H7 (cell line): Measurements from ENCODE around the gene RMI2. TPM values are rescaled to one million over a fixed set of nuclear protein-coding genes. Genes with fewer than 3 reads are reported as not detected.

Experiments used
- DNase-seq: peaks from one replicate; pipeline ENCODE4 v3.0.0; 2012
- H3K27me3 ChIP-seq: 2 replicates; pipeline ENCODE4 v1.6.0; 2011; ENCODE audit warnings: mild to moderate bottlenecking, low read length; ENCODE audit not compliant: control insufficient read depth, insufficient read depth
- H3K36me3 ChIP-seq: replicated peaks from 2 replicates; pipeline ENCODE4 v1.5.1; 2011; ENCODE audit warnings: low read length; ENCODE audit not compliant: control insufficient read depth, insufficient read depth
- H3K4me3 ChIP-seq: 2 replicates; pipeline ENCODE4 v1.5.1; 2011; ENCODE audit warnings: low read depth, mild to moderate bottlenecking, control low read depth, low read length, moderate library complexity; ENCODE audit not compliant: insufficient read depth
- total RNA-seq: library from RNA; depleted of rRNA; stranded (reverse); fragments of >200 nt; shearing (Covaris generic); gene quantifications from 2 replicates; pipeline ENCODE4 v1.2.3, GENCODE V29; 2014

RMI2 gene
- total RNA-seq, 1 experiment from 2014 or later: 58.8 TPM

DNA sequence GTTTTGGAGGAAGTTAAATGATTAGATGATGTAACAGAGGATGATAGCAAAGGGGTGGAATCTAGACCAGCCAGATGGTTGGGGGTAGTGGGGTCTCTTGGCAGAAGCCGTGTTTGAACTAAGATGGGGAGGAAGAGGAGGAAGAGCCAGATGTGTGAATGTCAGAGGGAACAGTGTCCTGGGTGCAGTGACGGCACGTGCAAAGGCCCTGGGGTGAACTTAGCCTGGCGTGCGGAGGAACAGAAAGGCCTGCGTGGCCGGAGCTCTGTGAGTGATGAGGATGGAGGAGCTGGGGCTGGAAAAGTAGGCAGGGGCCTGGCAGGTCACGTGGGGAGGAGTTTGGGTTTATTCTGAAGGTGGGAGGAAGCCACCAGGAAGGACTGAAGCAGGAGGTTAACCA, 26.4 kb upstream of the RMI2 start:
- Histone ChIP-seq H3K4me3 (no peak overlapping the region), H3K27me3 (no peaks in the 10 kb centered on the region), H3K36me3 (no peaks in the 10 kb centered on the region)
- no peak for DNase-seq

DNA sequence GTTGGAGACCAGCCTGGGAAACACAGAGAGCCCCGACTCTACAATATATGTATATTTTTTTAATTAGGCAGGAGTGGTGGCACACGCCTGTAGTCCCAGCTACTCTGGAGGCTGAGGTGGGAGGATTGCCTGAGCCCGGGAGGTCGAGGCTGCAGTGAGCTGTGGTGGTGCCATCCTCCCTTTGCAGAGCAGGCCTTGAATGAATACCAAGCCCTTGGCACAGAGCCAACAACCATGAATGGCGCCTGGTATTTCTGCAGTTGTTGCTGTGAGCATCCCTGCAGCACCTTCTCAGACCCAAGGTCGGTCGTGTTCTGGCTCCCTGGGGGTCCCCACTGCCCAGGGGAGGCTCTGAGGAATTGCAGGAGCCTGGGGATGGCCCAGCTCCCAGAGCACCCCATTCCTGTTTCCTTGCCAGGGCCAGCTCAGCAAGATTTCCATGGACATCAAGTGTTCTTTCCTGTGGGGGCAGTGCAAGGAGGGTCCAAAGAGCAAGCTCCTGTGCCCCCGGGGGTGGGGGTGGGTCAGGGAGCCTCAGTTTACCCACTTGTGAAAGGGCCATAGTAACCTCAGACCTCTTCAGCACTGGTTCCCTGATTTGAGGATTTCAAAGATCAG, 25.6 kb upstream of the RMI2 start:
- H3K4me3 ChIP-seq: no peak overlapping the region
- no peak for DNase-seq
- no peaks in the 10 kb centered on the region for H3K36me3 ChIP-seq
- no peaks in the 10 kb centered on the region for H3K27me3 ChIP-seq

DNA sequence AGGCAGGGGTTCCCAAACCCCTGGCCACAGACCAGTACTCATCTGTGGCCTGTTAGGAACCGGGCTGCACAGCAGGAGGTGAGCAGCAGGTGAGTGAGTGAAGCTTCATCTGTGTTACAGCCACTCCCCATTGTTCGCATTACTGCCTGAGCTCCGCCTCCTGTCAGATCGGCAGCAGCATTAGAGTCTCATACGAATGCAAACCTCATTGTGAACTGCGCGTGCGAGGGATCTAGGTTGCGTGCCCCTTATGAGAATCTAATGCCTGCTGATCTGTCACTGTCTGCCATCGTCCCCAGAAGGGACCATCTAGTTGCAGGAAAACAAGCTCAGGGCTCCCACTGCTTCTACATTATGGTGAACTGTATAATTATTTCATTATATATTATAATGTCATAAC, 25.1 kb upstream of the RMI2 start:
- no peak for DNase-seq
- no peak overlapping the region for H3K4me3 ChIP-seq
- no peaks in the 10 kb centered on the region for H3K27me3 ChIP-seq
- H3K36me3 ChIP-seq: no peaks in the 10 kb centered on the region

DNA sequence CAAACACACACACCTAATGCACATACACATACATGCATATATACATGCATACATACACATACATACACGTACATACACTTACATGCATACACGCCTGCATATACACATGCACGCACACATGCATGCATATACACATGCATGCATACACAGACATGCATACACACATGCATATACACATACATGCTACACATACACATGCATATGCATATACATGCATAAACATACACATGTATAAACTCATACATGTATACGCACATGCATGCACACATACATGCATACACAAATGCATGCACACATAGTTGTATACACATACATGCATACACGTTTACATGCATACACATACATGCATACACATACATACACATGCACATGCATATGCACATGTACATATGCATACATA, 23.6 kb upstream of the RMI2 start:
- no peak for DNase-seq
- Histone ChIP-seq H3K4me3 (no peak overlapping the region), H3K36me3 (no peaks in the 10 kb centered on the region), H3K27me3 (no peaks in the 10 kb centered on the region)

DNA sequence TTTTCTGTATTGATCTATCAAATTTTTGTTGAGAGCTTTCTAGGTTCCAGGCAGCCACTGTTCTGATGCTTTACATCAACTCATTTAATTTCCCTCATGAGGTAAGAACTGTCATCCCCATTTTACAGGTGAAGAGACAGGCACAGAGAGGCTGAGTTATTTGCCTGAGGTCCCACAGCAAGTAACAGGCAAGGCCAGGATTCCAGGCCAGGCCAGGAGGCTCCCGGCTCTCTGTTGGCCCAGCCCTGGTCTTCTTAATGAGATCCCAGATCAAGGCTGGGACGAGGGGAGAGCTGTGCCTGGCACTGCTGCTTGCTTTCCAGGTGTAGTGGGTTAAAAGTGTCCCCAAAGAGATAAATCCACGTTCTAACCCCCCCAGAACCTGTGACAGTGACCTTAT, 22.4 kb upstream of the RMI2 start:
- Histone ChIP-seq H3K27me3 (no peaks in the 10 kb centered on the region), H3K4me3 (no peak overlapping the region), H3K36me3 (no peaks in the 10 kb centered on the region; the same call in 1 of the 2 replicates)
- no peak for DNase-seq

DNA sequence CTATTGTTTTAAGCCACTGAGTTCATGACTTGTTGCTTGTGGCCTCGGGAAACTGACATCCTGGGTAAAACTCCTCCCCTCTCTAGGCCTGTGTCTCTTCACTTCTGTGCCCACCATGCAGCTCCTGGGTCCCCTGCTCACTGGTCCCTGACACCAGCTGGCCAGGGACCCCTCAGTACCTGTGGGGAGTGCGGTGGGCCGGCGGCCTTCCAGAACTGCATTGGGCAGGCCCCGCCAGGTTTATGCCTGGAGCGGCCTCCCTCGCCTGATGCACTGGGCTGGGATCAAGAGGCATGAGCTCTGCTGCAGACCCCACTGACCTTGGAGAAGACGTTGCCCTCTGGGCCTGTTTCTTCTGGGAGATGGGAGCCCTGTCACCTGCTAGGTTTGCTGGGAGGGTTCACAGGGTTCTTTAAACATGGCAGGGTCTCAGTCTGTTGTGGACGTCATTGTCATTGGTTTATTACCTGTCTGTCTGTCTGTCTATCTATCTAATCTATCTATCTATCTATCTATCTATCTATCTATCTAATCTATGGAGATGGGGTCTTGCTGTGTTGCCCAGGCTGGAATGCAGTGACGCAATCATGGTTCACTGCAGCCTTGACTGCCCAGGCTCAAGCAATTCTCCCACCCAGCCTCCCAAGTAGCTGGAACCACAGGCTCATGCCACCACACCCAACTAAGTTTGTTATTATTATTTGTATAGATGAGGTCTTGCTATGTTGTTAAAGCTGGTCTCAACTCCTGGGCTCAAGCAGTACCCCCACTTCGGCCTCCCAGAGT, 21.5 kb upstream of the RMI2 start:
- no peak for DNase-seq
- Histone ChIP-seq H3K27me3 (no peaks in the 10 kb centered on the region), H3K4me3 (no peak overlapping the region), H3K36me3 (no peaks in the 10 kb centered on the region; the same call in 1 of the 2 replicates)

DNA sequence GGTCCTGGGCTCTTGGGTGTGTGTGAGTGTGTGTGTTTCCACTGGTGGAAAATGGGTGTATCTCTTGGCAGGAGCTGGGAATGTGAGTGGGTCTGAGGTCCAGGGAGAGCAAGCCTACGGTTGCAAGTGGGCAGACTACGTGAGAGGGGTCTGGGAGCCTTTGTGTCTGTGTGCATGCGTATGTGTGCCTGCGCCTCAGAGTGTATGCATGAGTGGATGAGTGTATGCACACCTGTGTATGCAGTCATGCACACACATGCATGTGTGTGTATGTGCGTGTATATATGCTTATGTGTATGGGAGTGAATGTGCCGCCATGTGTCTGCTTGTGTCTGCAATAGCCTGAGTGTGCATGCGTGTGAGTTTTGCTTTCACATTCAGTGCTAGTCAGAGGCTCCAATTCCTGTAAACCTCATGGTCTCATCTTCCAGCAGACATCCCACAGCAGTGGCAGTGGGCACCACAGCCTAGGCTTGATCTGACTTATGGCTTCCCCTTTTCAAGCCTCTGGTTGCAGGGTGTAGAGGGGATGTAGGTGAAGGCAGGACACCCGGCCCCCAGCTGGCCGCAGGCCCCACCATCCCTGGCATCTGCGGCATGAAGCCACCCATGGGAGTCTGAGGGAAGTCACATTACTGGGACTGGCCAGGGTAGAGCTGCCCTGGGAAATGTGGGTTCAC, 19.7 kb upstream of the RMI2 start:
- H3K4me3 ChIP-seq: no peak overlapping the region
- DNase-seq: no peak
- H3K36me3 ChIP-seq: no peaks in the 10 kb centered on the region; the same call in 1 of the 2 replicates
- H3K27me3 ChIP-seq: no peaks in the 10 kb centered on the region

DNA sequence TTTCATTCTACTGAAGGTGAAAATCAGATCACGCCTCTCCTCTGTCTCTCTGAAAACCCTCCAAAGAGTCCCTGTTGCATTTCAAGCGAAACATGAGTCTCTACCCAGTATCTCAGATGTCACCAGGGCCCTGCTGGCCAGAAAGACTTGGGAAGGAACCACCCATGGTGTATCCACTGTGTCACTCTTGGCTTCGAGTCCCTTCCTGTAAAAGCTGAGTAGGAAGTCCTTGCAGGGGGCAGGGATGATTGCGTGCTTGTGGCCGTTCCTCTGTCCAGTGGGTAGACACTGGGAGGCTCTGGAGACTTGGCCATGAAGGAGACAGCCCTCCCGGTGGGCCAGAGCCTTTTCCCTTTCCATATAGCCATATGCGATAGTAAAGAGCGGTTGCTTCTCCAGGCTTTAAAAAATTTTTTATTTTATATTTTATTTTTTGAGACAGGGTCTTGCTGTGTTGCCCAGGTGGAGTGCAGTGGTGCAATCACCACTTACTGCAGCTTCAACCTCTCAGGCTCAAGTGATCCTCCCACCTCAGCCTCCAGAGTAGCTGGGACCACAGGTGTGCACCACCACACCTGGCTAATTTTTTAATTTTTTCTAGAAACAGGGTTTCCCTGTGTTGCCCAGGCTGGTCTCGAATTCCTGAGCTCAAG, 19.0 kb upstream of the RMI2 start:
- Histone ChIP-seq H3K36me3 (no peaks in the 10 kb centered on the region; the same call in 1 of the 2 replicates), H3K4me3 (no peak overlapping the region), H3K27me3 (no peaks in the 10 kb centered on the region)
- no peak for DNase-seq

DNA sequence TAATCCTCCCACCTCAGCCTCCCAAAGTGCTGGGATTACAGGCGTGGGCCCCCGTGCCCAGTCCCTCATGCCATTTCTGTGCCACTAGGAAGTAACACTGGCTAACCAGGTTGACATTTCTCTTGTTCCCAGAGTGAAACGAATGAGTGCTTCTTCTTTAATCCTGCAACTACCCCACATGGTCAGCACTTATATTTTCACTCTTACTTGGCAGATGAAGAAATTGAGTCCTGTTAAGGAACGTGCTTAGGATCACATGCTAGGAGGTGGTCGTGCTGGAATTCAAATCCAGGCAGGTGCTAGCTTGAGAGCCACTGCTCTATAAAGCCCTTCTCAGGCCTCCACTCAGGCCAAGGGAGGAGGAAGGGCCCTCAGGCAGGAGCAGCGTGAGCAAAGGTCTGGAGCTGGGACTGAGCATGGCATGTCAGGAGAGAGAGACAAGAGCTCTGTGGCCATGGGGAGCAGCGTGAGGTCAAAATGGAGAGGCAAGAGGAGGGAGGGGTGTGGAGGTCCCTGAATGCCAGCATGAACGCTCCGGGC, 18.5 kb upstream of the RMI2 start:
- no peaks in the 10 kb centered on the region; the same call in none of the 2 replicates for H3K36me3 ChIP-seq
- H3K4me3 ChIP-seq: no peak overlapping the region
- DNase-seq: no peak
- no peaks in the 10 kb centered on the region for H3K27me3 ChIP-seq

DNA sequence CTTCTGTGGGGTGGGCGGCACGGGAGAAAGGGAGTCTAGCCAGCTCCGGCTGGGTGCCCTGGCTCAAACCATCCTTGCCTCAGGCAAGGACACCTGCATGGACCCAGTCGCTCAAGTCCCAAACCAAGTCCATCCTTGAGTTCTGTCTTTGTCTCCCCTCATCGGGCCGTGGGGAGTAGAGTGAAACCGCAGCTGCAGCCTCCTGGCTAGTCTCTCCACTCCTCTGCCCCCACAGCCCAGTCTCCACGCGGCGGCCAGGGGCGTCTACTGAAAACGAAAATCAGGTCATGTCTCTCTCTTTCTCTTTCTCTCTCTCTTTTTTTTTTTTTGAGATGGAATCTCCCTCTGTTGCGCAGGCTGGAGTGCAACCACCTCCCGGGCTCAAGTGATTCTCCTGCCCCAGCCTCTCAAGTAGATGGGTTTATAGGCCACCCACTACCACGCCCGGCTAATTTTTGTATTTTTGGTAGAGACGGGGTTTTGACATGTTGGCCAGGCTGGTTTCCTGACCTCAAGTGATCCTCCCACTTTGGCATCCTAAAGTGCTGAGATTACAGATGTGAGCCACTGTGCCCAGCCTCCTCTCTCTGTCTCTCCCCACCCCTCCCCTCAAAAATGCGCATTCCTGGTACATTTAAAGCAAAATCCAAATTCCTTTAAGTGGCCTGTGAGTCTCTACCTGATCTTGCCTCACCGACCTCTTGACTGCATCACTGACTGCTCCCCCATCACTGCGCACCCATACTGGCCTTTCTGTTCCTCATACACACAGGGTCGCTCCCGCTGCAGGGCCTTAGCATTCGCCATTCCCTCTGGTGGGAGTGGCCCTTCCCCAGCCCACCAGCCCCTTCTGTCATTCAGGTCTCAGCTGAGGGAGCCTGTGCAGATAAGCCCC, 17.7 kb upstream of the RMI2 start:
- DNase-seq: peak; percentile 56
- H3K36me3 ChIP-seq: no peaks in the 10 kb centered on the region; the same call in none of the 2 replicates
- no peak overlapping the region for H3K4me3 ChIP-seq
- H3K27me3 ChIP-seq: no peaks in the 10 kb centered on the region

DNA sequence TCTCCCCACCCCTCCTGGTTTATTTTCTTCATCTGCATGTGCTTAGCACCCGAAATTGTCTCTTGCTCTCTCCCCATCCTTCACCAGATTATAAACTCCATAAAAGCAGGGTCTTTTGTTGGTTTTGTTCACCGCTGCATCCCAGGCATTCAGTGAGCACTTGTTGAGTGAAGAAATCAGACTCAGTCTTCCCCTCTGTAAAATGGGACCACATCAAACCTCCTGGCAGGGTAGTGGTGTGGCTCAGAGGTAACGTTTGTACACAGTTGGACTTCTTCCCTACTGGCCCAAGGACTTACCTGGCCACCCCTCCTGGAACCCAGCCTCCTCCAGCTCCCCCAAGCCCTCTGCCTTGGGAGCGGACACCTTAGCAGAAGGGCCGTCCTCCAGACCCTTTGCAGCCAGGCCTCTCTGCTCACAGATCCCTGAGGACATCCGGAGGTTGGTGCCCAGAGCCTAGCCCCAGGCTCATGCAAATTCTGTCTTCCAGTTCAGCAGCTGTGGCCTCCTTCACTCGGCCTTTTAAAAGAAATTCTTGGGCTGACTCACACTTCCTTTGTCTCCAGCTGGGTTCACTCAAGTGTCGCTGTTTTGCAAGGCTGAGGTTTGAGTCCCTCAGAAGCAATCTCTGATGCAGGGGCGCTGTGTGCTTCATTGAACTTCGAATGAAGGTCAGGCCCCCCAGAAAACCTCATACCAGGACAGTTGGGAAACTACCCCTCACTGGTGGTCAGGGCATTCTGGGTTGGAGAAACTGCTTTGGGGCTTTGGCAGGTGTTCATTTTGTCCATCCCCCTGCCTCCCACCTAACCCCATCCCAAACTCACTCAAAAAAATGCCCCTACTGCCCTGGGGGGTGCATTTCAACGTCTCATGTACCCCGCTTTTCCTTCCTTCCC, 16.8 kb upstream of the RMI2 start:
- Histone ChIP-seq H3K36me3 (no peaks in the 10 kb centered on the region; the same call in none of the 2 replicates), H3K4me3 (no peak overlapping the region), H3K27me3 (no peaks in the 10 kb centered on the region)
- DNase-seq: peak; percentile 87

DNA sequence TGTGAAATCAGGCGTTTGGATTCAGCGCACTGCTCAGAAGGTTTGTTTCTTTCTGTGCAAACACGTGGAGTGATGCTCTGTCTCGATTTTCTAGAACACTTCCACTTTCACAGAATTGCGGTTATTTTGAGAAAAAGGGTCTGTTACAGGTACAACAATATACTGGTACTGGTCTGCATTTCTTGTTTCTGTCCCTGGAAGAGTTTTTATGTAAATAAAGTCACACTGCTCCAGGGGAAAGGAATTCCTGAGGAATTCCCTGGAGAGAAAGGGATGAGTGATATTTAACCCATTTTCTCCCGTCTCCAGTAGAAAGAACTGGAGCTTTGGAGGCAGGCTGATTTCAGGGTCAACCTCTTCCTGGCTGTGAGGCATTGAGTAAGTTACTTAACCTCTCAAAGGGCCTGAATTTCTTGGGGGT, 16.2 kb upstream of the RMI2 start:
- peak; percentile 81 for DNase-seq
- H3K4me3 ChIP-seq: no peak overlapping the region
- H3K27me3 ChIP-seq: no peaks in the 10 kb centered on the region
- no peaks in the 10 kb centered on the region; the same call in none of the 2 replicates for H3K36me3 ChIP-seq

DNA sequence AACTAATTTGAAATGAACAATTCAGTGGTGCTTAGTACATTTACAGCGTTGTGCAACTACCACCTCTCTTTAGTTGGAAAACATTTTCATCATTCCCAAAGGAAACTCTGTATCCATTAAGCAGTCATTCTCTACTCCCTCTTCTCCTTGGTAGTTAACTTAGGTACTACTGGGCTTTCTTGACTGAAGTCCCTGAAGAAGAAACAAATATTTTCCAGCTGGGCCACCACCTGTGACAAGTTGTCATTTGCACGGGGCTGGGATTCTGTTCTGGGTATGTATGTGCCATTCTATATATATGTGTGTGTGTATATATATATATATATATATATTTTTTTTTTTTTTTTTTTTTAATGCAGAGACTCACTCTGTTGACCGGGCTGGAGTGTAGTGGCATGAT, 15.4 kb upstream of the RMI2 start:
- Histone ChIP-seq H3K4me3 (no peak overlapping the region), H3K27me3 (no peaks in the 10 kb centered on the region), H3K36me3 (no peaks in the 10 kb centered on the region; the same call in none of the 2 replicates)
- no peak for DNase-seq
